ENCODE results near the gene CACTIN. TPM values are rescaled to one million over a fixed set of nuclear protein-coding genes. Genes with fewer than 3 reads are reported as not detected.
"Not testable (repeated sequence)": the region's sequence is repeated elsewhere in the genome, so short reads cannot be mapped to it uniquely, and the experiment has no call there.

Gene CACTIN
- total RNA-seq, 1 experiment from 2014 or later, result 18.6 TPM

- no peak for TF ChIP-seq CTCF (conservative IDR thresholded peaks at IDR 0.05)
- TF ChIP-seq EZH2 (IDR thresholded peaks at IDR 0.05; ENCODE audit: low read depth), result no peak
- H3K4me3 ChIP-seq, result no peak overlapping the region
- no peak for DNase-seq
- no peak overlapping the region for H3K27ac ChIP-seq
- BruUV-seq (replicated peaks), result no TSS peak
- H3K79me2 ChIP-seq (ENCODE audit: low read depth), result no peaks in the 10 kb centered on the region
- H3F3A ChIP-seq (ENCODE audit: insufficient read depth, low read depth), result no peaks in the 10 kb centered on the region
- no peaks in the 10 kb centered on the region for H3K27me3 ChIP-seq (ENCODE audit: insufficient read depth, low read depth)
- no peak overlapping the region for H3K4me2 ChIP-seq
- POLR2A ChIA-PET (ENCODE audit: unreplicated experiment), result interaction anchor here (0.6 kb wide), 1 partner anchor 24 kb away, joined by 3 read pairs; no protein-coding TSS in a partner anchor
- H3K4me1 ChIP-seq (replicated peaks; ENCODE audit: insufficient read depth), result no peaks in the 10 kb centered on the region
- no peaks in the 10 kb centered on the region for H3K36me3 ChIP-seq (ENCODE audit: low read depth)
- H2AFZ ChIP-seq, result no peak overlapping the region
- no peaks in the 10 kb centered on the region for H4K20me1 ChIP-seq (ENCODE audit: insufficient read depth)
- no peaks in the 10 kb centered on the region for H3K9me2 ChIP-seq (ENCODE audit: insufficient read depth)
- CTCF ChIA-PET, result no interaction called here
- intact Hi-C loops (cut with micrococcal nuclease; ENCODE audit: unreplicated experiment), result no loop called here
- no peaks in the 10 kb centered on the region for H3K9me3 ChIP-seq (ENCODE audit: insufficient read depth, low read depth)
Observed at GRCh38 chr19:3632098-3632497, 5.5 kb upstream of the CACTIN start.

- TF ChIP-seq CTCF (conservative IDR thresholded peaks at IDR 0.05) (no peak), EZH2 (IDR thresholded peaks at IDR 0.05; ENCODE audit: low read depth) (no peak)
- Histone ChIP-seq H3K9me3 (ENCODE audit: insufficient read depth, low read depth) (no peaks in the 10 kb centered on the region), H3K4me1 (replicated peaks; ENCODE audit: insufficient read depth) (no peaks in the 10 kb centered on the region), H3K9me2 (ENCODE audit: insufficient read depth) (no peaks in the 10 kb centered on the region), H2AFZ (no peak overlapping the region), H3F3A (ENCODE audit: insufficient read depth, low read depth) (no peaks in the 10 kb centered on the region), H3K27ac (no peak overlapping the region), H3K4me2 (no peak overlapping the region), H3K27me3 (ENCODE audit: insufficient read depth, low read depth) (no peaks in the 10 kb centered on the region), H3K36me3 (ENCODE audit: low read depth) (no peaks in the 10 kb centered on the region), H3K4me3 (no peak overlapping the region), H3K79me2 (ENCODE audit: low read depth) (peaks cover 2% of the 10 kb centered on the region), H4K20me1 (ENCODE audit: insufficient read depth) (no peaks in the 10 kb centered on the region)
- ChIA-PET CTCF (no interaction called here), POLR2A (ENCODE audit: unreplicated experiment) (no interaction called here)
- intact Hi-C loops (cut with micrococcal nuclease; ENCODE audit: unreplicated experiment), result no loop called here
- DNase-seq, result no peak
- BruUV-seq (replicated peaks), result no TSS peak
Observed at GRCh38 chr19:3631053-3631861, 4.7 kb upstream of the CACTIN start.

- H4K20me1 ChIP-seq (ENCODE audit: insufficient read depth); CTCF ChIA-PET; H3K4me1 ChIP-seq (replicated peaks; ENCODE audit: insufficient read depth); H3K27ac ChIP-seq; H3F3A ChIP-seq (ENCODE audit: insufficient read depth, low read depth); H3K27me3 ChIP-seq (ENCODE audit: insufficient read depth, low read depth); H2AFZ ChIP-seq; H3K9me3 ChIP-seq (ENCODE audit: insufficient read depth, low read depth); H3K4me3 ChIP-seq; H3K36me3 ChIP-seq (ENCODE audit: low read depth); DNase-seq; H3K4me2 ChIP-seq; POLR2A ChIA-PET (ENCODE audit: unreplicated experiment); H3K9me2 ChIP-seq (ENCODE audit: insufficient read depth); BruUV-seq (replicated peaks): not testable (repeated sequence)
- H3K79me2 ChIP-seq (ENCODE audit: low read depth), result peaks cover 25% of the 10 kb centered on the region
- intact Hi-C loops (cut with micrococcal nuclease; ENCODE audit: unreplicated experiment), result loop anchor here (5.0 kb wide), 1 partner anchor 71 kb away; the partner anchor contains the start of gene MFSD12
Observed at GRCh38 chr19:3628766-3629165, 2.2 kb upstream of the CACTIN start.
